GM12801 (cell line): ENCODE measurements around the gene FGFRL1.

Experiments used
- CTCF ChIP-seq: IDR thresholded peaks from one replicate; pipeline ENCODE4 v1.5.1; 2011; ENCODE audit warnings: control low read depth; ENCODE audit not compliant: insufficient read length; ENCODE audit errors: extremely low read depth

The FGFRL1 gene

GRCh38 chr4:995311-996026 lies 16.0 kb upstream of the FGFRL1 start:
- TF ChIP-seq CTCF: no peak

- TF ChIP-seq CTCF: no peak
Observed at GRCh38 chr4:996030-996996, 15.1 kb upstream of the FGFRL1 start.

GRCh38 chr4:996997-997374 lies 14.4 kb upstream of the FGFRL1 start:
- no peak for TF ChIP-seq CTCF

- TF ChIP-seq CTCF: no peak
Observed at GRCh38 chr4:997375-998071, 13.9 kb upstream of the FGFRL1 start.

- TF ChIP-seq CTCF: no peak
Observed at GRCh38 chr4:998096-998691, 13.2 kb upstream of the FGFRL1 start.

- no peak for TF ChIP-seq CTCF
Observed at GRCh38 chr4:999882-1000425, 11.5 kb upstream of the FGFRL1 start.

GRCh38 chr4:1000686-1001260 lies 10.7 kb upstream of the FGFRL1 start:
- TF ChIP-seq CTCF: no peak
